HCT116 (cell line): ENCODE measurements around the gene ENO2. TPM values are rescaled to one million over a fixed set of nuclear protein-coding genes. Genes with fewer than 3 reads are reported as not detected.

ENCODE experiments used
- ATAC-seq: fragments of 200-7000 bp; cut with Tn5 transposase; 2 replicates; pipeline ENCODE4 v1.9.1; 2020; ENCODE audit warnings: mild to moderate bottlenecking, moderate library complexity
- BruUV-seq: library from RNA; stranded (reverse); fragments of 400-500 nt; replicated peaks from 2 replicates; lab custom pipeline; 2021; lab: Mats Ljungman, UMichigan
- CTCF ChIA-PET: fragments of 300-600 bp; sonication (Branson Sonifier 250); formaldehyde crosslinking; loops from one replicate; lab custom pipeline; 2021; ENCODE audit warnings: antibody characterized with exemption; lab: Charles Lee
- POLR2A ChIA-PET: fragments of 300-600, 350-600 bp; sonication (Branson Sonifier 250); formaldehyde crosslinking; loops from one replicate; lab custom pipeline; 2021; ENCODE audit warnings: antibody characterized with exemption; lab: Charles Lee
- RAD21 ChIA-PET, 2 experiments: fragments of 300-600 bp; sonication (Branson Sonifier 250); formaldehyde crosslinking; loops; one replicate each; lab custom pipeline; 2023; ENCODE audit warnings: low total read pairs in 2 of 2; ENCODE audit not compliant: uncharacterized antibody in 2 of 2, unreplicated experiment in 2 of 2, low non-redundant PET in 1 of 2; lab: Charles Lee
- DNase-seq: peaks from one replicate; pipeline ENCODE4 v3.0.0-alpha.2; 2010; ENCODE audit warnings: low read depth, low spot score
- H2AFZ ChIP-seq: fragments of 200-600 bp; shearing (Covaris generic), sonication (generic); 2 replicates; pipeline ENCODE4 v1.6.1; 2017; ENCODE audit warnings: low read depth, mixed run types, mixed read lengths, antibody characterized with exemption, low read length; ENCODE audit not compliant: poor library complexity, severe bottlenecking
- H3K27ac ChIP-seq: 2 replicates; pipeline ENCODE4 v1.5.1; 2012; ENCODE audit warnings: low read depth, low read length
- H3K27me3 ChIP-seq: fragments of 200-600 bp; sonication (generic); 2 replicates; pipeline ENCODE4 v1.6.1; 2016; ENCODE audit warnings: mixed run types, low read length, mixed read lengths; ENCODE audit not compliant: insufficient read depth
- H3K36me3 ChIP-seq, 2 experiments: fragments of 200-500 bp in 1 of 2; fragments of 200-600 bp in 1 of 2; sonication (Bioruptor generic) in 1 of 2; sonication (generic) in 1 of 2; 2 replicates each; pipeline versions ENCODE4 v1.5.1 to v1.6.1; 2014 to 2016; ENCODE audit warnings: low read length in 2 of 2, inconsistent platforms in 1 of 2, mixed read lengths in 1 of 2, mixed run types in 1 of 2; ENCODE audit not compliant: insufficient read depth in 2 of 2, control insufficient read depth in 1 of 2
- H3K4me1 ChIP-seq, 2 experiments: fragments of 200-600 bp in 1 of 2; sonication (generic) in 1 of 2; 2 replicates each; pipeline versions ENCODE4 v1.5.1 to v1.6.1; 2012 to 2017; ENCODE audit warnings: low read length in 2 of 2, inconsistent platforms in 1 of 2, mild to moderate bottlenecking in 1 of 2, mixed read lengths in 1 of 2, mixed run types in 1 of 2, moderate library complexity in 1 of 2; ENCODE audit not compliant: insufficient read depth in 2 of 2, control insufficient read depth in 1 of 2
- H3K4me2 ChIP-seq: fragments of 200-600 bp; sonication (generic); 2 replicates; pipeline ENCODE4 v1.6.1; 2017; ENCODE audit warnings: mixed run types, low read length, mixed read lengths
- H3K4me3 ChIP-seq, 2 experiments: fragments of 200-600 bp in 1 of 2; sonication (generic) in 1 of 2; replicated peaks in 1 of 2; 2 replicates each; pipeline ENCODE4 v1.5.1; 2011 to 2016; ENCODE audit warnings: low read length in 2 of 2, control low read depth in 1 of 2, low read depth in 1 of 2, mild to moderate bottlenecking in 1 of 2, mixed read lengths in 1 of 2, mixed run types in 1 of 2
- H3K79me2 ChIP-seq: fragments of 200-600 bp; sonication (generic); 2 replicates; pipeline ENCODE4 v1.6.1; 2017; ENCODE audit warnings: mild to moderate bottlenecking, mixed run types, low read length, moderate library complexity, mixed read lengths; ENCODE audit not compliant: insufficient read depth
- H3K9ac ChIP-seq: fragments of 200-600 bp; sonication (generic); 2 replicates; pipeline ENCODE4 v1.6.1; 2016; ENCODE audit warnings: low read length, mixed read lengths
- H3K9me2 ChIP-seq: fragments of 200-600 bp; sonication (generic), shearing (Covaris generic); 2 replicates; pipeline ENCODE4 v1.6.1; 2017; ENCODE audit warnings: mixed run types, mild to moderate bottlenecking, moderate library complexity; ENCODE audit not compliant: insufficient read depth
- H3K9me3 ChIP-seq, 2 experiments: fragments of 200-500 bp in 1 of 2; fragments of 200-600 bp in 1 of 2; sonication (Bioruptor generic) in 1 of 2; sonication (generic) in 1 of 2; 2 replicates each; pipeline ENCODE4 v1.6.1; 2014 to 2017; ENCODE audit warnings: low read length in 2 of 2, mixed read lengths in 2 of 2, inconsistent platforms in 1 of 2, low read depth in 1 of 2, mild to moderate bottlenecking in 1 of 2, mixed run types in 1 of 2, moderate library complexity in 1 of 2; ENCODE audit not compliant: control insufficient read depth in 1 of 2, insufficient read depth in 1 of 2
- H4K20me1 ChIP-seq: fragments of 200-600 bp; sonication (generic), shearing (Covaris generic); 2 replicates; pipeline ENCODE4 v1.6.1; 2017; ENCODE audit warnings: mixed run types, mild to moderate bottlenecking, moderate library complexity; ENCODE audit not compliant: insufficient read depth
- EGR1 ChIP-seq: IDR thresholded peaks from 2 replicates; pipeline ENCODE4 v1.6.1; 2012; ENCODE audit warnings: low read depth
- EZH2phosphoT487 ChIP-seq: fragments of 200-600 bp; IDR thresholded peaks from 2 replicates; pipeline ENCODE4 v1.6.1; 2018; ENCODE audit warnings: antibody characterized with exemption, borderline replicate concordance
- JUND ChIP-seq: IDR thresholded peaks from 2 replicates; pipeline ENCODE4 v1.6.1; 2012
- RAD21 ChIP-seq: IDR thresholded peaks from 2 replicates; pipeline ENCODE4 v1.6.1; 2012; ENCODE audit warnings: low read depth, mild to moderate bottlenecking
- intact Hi-C: fragments of 100-400 bp; cut with micrococcal nuclease; formaldehyde crosslinking; loops from 2 replicates; pipeline ENCODE4 v1.10.0; 2022
- total RNA-seq: library from RNA; stranded (reverse); gene quantifications from one replicate; pipeline ENCODE4 v1.2.1, GENCODE V29; 2021; ENCODE audit not compliant: unreplicated experiment
- TF ChIP-seq, protein P1 (sequence below): IDR thresholded peaks from 2 replicates; pipeline ENCODE4 v1.6.1; 2012
- TF ChIP-seq, protein P2 (sequence below), 3 experiments: fragments of 200-600 bp in 1 of 3; sonication (generic) in 1 of 3; IDR thresholded peaks in 2 of 3; conservative IDR thresholded peaks in 1 of 3; 2 replicates each; pipeline ENCODE4 v1.5.1; 2012 to 2017; ENCODE audit warnings: low read depth in 2 of 3, low read length in 2 of 3, antibody characterized with exemption in 1 of 3, borderline replicate concordance in 1 of 3, control low read depth in 1 of 3, mild to moderate bottlenecking in 1 of 3, mixed read lengths in 1 of 3, mixed run types in 1 of 3, moderate library complexity in 1 of 3; ENCODE audit not compliant: insufficient read depth in 1 of 3

ENO2 gene
- total RNA-seq, 1 experiment from 2014 or later = 117 TPM

DNA sequence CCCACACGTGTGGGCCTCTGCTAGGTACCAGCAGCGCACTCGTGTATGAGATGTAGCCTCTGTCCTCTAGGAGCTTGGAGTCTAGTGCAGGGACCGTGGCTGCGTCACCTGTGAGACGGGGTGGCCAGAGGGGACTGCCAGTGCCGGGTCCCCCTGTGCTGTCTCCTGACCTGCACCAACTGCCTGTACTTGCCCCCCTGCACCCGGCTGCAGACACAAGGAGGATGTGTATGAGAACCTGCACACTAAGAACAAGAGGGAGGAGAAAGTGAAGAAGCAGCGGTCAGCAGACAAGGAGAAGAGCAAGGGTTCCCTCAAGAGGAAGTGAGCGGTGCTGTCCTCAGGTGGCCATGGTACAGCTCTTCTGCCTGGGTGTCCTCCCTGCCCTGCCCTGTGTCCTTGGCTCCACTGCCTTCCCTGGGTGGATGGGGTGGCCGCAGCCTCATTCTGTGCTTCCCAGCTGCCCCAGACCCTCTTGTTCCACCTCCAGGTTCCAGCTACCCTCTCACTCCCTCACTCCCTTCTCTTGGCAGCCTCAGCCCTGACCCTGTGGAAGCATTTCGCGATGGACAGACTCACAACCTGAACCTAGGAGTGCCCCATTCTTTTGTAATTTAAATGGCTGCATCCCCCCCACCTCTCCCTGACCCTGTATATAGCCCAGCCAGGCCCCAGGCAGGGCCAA is 46.4 kb downstream of the ENO2 start:
- Histone ChIP-seq H3K27ac (peak overlapping the region; percentile 97), H3K36me3 (peaks cover under 1 to 5% of the 10 kb centered on the region in 2 experiments; a peak in 2 of 4 replicates), H4K20me1 (peaks cover 3% of the 10 kb centered on the region; the same call in 1 of the 2 replicates), H2AFZ (no peak overlapping the region), H3K4me2 (peak overlapping the region; percentile 87), H3K9ac (peak overlapping the region; percentile 100), H3K9me3 (no peaks in the 10 kb centered on the region), H3K4me3 (peak overlapping the region; percentile 96 to 99), H3K4me1 (peaks cover 26 to 47% of the 10 kb centered on the region in 2 experiments), H3K27me3 (no peaks in the 10 kb centered on the region), H3K9me2 (no peaks in the 10 kb centered on the region), H3K79me2 (peaks cover 28% of the 10 kb centered on the region)
- intact Hi-C loops = loop anchor here (1.0 to 5.0 kb wide), 2 partner anchors 14 to 208 kb away; partner anchors contain the start of gene MLF2
- TF ChIP-seq EGR1 (no peak), RAD21 (no peak), EZH2phosphoT487 (no peak), JUND (no peak)
- TF ChIP-seq, protein P1, sequence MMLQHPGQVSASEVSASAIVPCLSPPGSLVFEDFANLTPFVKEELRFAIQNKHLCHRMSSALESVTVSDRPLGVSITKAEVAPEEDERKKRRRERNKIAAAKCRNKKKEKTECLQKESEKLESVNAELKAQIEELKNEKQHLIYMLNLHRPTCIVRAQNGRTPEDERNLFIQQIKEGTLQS = no peak
- TF ChIP-seq, protein P2, sequence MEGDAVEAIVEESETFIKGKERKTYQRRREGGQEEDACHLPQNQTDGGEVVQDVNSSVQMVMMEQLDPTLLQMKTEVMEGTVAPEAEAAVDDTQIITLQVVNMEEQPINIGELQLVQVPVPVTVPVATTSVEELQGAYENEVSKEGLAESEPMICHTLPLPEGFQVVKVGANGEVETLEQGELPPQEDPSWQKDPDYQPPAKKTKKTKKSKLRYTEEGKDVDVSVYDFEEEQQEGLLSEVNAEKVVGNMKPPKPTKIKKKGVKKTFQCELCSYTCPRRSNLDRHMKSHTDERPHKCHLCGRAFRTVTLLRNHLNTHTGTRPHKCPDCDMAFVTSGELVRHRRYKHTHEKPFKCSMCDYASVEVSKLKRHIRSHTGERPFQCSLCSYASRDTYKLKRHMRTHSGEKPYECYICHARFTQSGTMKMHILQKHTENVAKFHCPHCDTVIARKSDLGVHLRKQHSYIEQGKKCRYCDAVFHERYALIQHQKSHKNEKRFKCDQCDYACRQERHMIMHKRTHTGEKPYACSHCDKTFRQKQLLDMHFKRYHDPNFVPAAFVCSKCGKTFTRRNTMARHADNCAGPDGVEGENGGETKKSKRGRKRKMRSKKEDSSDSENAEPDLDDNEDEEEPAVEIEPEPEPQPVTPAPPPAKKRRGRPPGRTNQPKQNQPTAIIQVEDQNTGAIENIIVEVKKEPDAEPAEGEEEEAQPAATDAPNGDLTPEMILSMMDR (IDR thresholded peaks at IDR 0.05 in 2 of 3, conservative IDR thresholded peaks at IDR 0.05 in 1 of 3; ENCODE audit: borderline replicate concordance in 1 of 3, insufficient read depth in 1 of 3, low read depth in 2 of 3, low read length in 2 of 3) = peak in 1 of 3 experiments; percentile 7; a peak in 1 of 6 replicates
- DNase-seq (no peak), ATAC-seq (no peak)
- ChIA-PET POLR2A (interaction anchor here (1.1 to 9.9 kb wide), 11 partner anchors 14 to 147 kb away, joined by 3 to 269 read pairs (median 5); partner anchors contain the start of genes ATN1, C12orf57, LPCAT3 and RNU7-1), CTCF (interaction anchor here (1.1 to 6.0 kb wide), 5 partner anchors 11 to 89 kb away, joined by 3 to 101 read pairs (median 11); partner anchors contain the start of genes C12orf57, LPCAT3, RNU7-1 and SPSB2), RAD21 (interaction anchor here in 1 of 2 experiments (4.0 kb wide), 1 partner anchor 15 kb away, joined by 22 read pairs; no protein-coding TSS in a partner anchor)
- BruUV-seq = no TSS peak
